SK-N-SH treated with all-trans-retinoic acid at 6 μM for 48 hours (cell line): ENCODE measurements around the gene ARL8A.

Experiments used
- ATAC-seq: fragments of 200-7000 bp; cut with Tn5 transposase; 3 replicates; pipeline ENCODE4 v1.9.1; 2020; ENCODE audit warnings: mild to moderate bottlenecking, moderate library complexity
- ARNTL ChIP-seq: fragments of 450-650 bp; formaldehyde crosslinking; IDR thresholded peaks from 2 replicates; pipeline ENCODE4 v1.5.0; 2020; ENCODE audit warnings: low read depth, mild to moderate bottlenecking, moderate library complexity, borderline replicate concordance
- BACH2 ChIP-seq: fragments of 250-450 bp; sonication (Bioruptor Pico); IDR thresholded peaks from 2 replicates; pipeline ENCODE4 v1.9.0; 2021; ENCODE audit warnings: mild to moderate bottlenecking, borderline replicate concordance
- CSDC2 ChIP-seq: fragments of 250-450 bp; sonication (Bioruptor Pico); IDR thresholded peaks from 2 replicates; pipeline ENCODE4 v1.5.0; 2020; ENCODE audit warnings: mild to moderate bottlenecking, moderate library complexity
- ESRRG ChIP-seq: fragments of 250-450 bp; sonication (Bioruptor Pico); IDR thresholded peaks from 2 replicates; pipeline ENCODE4 v1.6.1; 2021; ENCODE audit warnings: mild to moderate bottlenecking
- GLIS3 ChIP-seq: fragments of 250-450 bp; sonication (Bioruptor Pico); IDR thresholded peaks from 2 replicates; pipeline ENCODE4 v1.5.0; 2020; ENCODE audit warnings: mild to moderate bottlenecking, moderate library complexity
- ISL1 ChIP-seq: fragments of 250-450 bp; sonication (Bioruptor Pico); IDR thresholded peaks from 2 replicates; pipeline ENCODE4 v2.1.2; 2022; ENCODE audit warnings: mild to moderate bottlenecking, moderate library complexity
- OSR1 ChIP-seq: fragments of 250-450 bp; sonication (Bioruptor Pico); IDR thresholded peaks from 2 replicates; pipeline ENCODE4 v1.8.0; 2022; ENCODE audit warnings: moderate library complexity, mild to moderate bottlenecking, inconsistent platforms
- PPARA ChIP-seq: fragments of 250-450 bp; sonication (Bioruptor Pico); IDR thresholded peaks from 2 replicates; pipeline ENCODE4 v1.5.0; 2020; ENCODE audit warnings: mild to moderate bottlenecking, borderline replicate concordance
- RARB ChIP-seq: fragments of 250-450 bp; sonication (Bioruptor Pico); IDR thresholded peaks from 2 replicates; pipeline ENCODE4 v1.8.0; 2021; ENCODE audit warnings: mild to moderate bottlenecking, moderate library complexity
- SNAI2 ChIP-seq: fragments of 250-450 bp; sonication (Bioruptor Pico); IDR thresholded peaks from 2 replicates; pipeline ENCODE4 v1.5.0; 2020; ENCODE audit warnings: mild to moderate bottlenecking, moderate library complexity
- TCF4 ChIP-seq: fragments of 250-450 bp; sonication (Bioruptor Pico); IDR thresholded peaks from 2 replicates; pipeline ENCODE4 v1.8.0; 2021; ENCODE audit warnings: mild to moderate bottlenecking, moderate library complexity, borderline replicate concordance
- TOX ChIP-seq: fragments of 250-450 bp; sonication (Bioruptor Pico); IDR thresholded peaks from 2 replicates; pipeline ENCODE4 v1.8.0; 2021; ENCODE audit warnings: mild to moderate bottlenecking, moderate library complexity, borderline replicate concordance
- ZC3H10 ChIP-seq: fragments of 250-450 bp; sonication (Bioruptor Pico); IDR thresholded peaks from 2 replicates; pipeline ENCODE4 v1.5.1; 2021; ENCODE audit warnings: mild to moderate bottlenecking, moderate library complexity
- ZFP3 ChIP-seq: fragments of 250-450 bp; sonication (Bioruptor Pico); IDR thresholded peaks from 2 replicates; pipeline ENCODE4 v1.5.0; 2020; ENCODE audit warnings: mild to moderate bottlenecking, moderate library complexity
- ZFP30 ChIP-seq: fragments of 450-650 bp; formaldehyde crosslinking; IDR thresholded peaks from 2 replicates; pipeline ENCODE4 v1.5.0; 2022; ENCODE audit warnings: mild to moderate bottlenecking, moderate library complexity
- ZNF565 ChIP-seq: fragments of 450-650 bp; formaldehyde crosslinking; conservative IDR thresholded peaks from 2 replicates; pipeline ENCODE4 v1.5.0; 2020; ENCODE audit warnings: low read depth, mild to moderate bottlenecking, moderate library complexity
- ZNF70 ChIP-seq: fragments of 450-650 bp; formaldehyde crosslinking; IDR thresholded peaks from 2 replicates; pipeline ENCODE4 v1.5.0; 2020; ENCODE audit warnings: mild to moderate bottlenecking, moderate library complexity
- ZNF8 ChIP-seq: fragments of 450-650 bp; formaldehyde crosslinking; IDR thresholded peaks from 2 replicates; pipeline ENCODE4 v1.5.0; 2020; ENCODE audit warnings: mild to moderate bottlenecking, moderate library complexity
- TF ChIP-seq, protein P1 (sequence below): fragments of 250-450 bp; sonication (Bioruptor Pico); IDR thresholded peaks from 2 replicates; pipeline ENCODE4 v1.5.0; 2020; ENCODE audit warnings: mild to moderate bottlenecking, moderate library complexity
- TF ChIP-seq, protein P2 (sequence below): fragments of 250-450 bp; sonication (Bioruptor Pico); IDR thresholded peaks from 2 replicates; pipeline ENCODE4 v1.8.0; 2021; ENCODE audit warnings: low read depth, mild to moderate bottlenecking, moderate library complexity, borderline replicate concordance
- TF ChIP-seq, protein P3 (sequence below): fragments of 250-450 bp; sonication (Bioruptor Pico); IDR thresholded peaks from 2 replicates; pipeline ENCODE4 v1.5.1; 2021; ENCODE audit warnings: mild to moderate bottlenecking, moderate library complexity
- TF ChIP-seq, protein P4 (sequence below): fragments of 250-450 bp; sonication (Bioruptor Pico); IDR thresholded peaks from 2 replicates; pipeline ENCODE4 v1.8.0; 2020; ENCODE audit warnings: mild to moderate bottlenecking, moderate library complexity, borderline replicate concordance

ARL8A gene

DNA sequence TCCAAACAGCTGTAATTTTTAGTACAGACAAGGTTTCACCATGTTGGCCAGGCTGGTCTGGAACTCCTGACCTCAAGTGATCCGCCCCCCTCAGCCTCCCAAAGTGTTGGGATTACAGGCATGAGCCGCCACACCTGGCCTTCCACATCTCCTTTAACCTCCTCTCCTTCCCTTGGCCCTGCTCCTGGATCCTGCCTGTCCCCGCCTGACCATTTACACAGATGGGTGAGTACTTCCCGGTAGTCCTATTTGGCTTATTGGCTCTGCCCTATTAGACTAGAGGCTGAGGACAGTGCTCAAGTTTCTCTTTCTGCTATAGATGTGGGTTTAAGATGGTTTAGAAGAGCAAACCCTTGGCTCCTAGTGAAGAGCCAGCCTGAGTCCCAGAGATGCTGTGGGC lies 8.7 kb upstream of the ARL8A start:
- TF ChIP-seq ZC3H10 (CRISPR knock-in tag) (no peak), OSR1 (CRISPR knock-in tag) (no peak), TCF4 (CRISPR knock-in tag) (no peak), PPARA (no peak), ISL1 (CRISPR knock-in tag) (no peak), ARNTL (no peak), ZNF565 (CRISPR knock-in tag) (no peak), GLIS3 (CRISPR knock-in tag) (no peak), TOX (CRISPR knock-in tag) (no peak)
- TF ChIP-seq, protein P1, sequence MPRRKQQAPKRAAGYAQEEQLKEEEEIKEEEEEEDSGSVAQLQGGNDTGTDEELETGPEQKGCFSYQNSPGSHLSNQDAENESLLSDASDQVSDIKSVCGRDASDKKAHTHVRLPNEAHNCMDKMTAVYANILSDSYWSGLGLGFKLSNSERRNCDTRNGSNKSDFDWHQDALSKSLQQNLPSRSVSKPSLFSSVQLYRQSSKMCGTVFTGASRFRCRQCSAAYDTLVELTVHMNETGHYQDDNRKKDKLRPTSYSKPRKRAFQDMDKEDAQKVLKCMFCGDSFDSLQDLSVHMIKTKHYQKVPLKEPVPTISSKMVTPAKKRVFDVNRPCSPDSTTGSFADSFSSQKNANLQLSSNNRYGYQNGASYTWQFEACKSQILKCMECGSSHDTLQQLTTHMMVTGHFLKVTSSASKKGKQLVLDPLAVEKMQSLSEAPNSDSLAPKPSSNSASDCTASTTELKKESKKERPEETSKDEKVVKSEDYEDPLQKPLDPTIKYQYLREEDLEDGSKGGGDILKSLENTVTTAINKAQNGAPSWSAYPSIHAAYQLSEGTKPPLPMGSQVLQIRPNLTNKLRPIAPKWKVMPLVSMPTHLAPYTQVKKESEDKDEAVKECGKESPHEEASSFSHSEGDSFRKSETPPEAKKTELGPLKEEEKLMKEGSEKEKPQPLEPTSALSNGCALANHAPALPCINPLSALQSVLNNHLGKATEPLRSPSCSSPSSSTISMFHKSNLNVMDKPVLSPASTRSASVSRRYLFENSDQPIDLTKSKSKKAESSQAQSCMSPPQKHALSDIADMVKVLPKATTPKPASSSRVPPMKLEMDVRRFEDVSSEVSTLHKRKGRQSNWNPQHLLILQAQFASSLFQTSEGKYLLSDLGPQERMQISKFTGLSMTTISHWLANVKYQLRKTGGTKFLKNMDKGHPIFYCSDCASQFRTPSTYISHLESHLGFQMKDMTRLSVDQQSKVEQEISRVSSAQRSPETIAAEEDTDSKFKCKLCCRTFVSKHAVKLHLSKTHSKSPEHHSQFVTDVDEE, result no peak
- ATAC-seq, result no peak

DNA sequence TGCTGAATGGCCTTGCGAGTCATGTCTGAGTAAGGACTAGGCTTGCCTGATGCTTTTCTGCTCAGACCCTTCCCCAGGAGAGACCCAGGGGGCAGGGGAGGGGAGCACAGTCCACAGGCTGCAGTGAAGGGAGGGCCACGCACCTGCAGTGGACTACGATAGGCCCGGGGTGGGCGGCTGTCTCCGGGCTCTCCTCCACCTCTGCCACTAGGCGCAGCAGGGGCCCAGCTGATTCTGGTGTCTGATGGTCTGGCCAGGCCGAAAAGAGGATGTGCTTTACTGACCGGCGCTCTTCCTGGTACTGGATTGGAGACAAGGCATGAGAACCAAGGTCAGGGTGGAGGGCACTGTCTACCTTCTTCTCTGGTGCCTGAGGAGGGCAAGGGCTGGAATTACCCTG lies 7.9 kb upstream of the ARL8A start:
- TF ChIP-seq TOX (CRISPR knock-in tag), result no peak
- no peak for TF ChIP-seq BACH2 (CRISPR knock-in tag)
- TF ChIP-seq, protein P2, sequence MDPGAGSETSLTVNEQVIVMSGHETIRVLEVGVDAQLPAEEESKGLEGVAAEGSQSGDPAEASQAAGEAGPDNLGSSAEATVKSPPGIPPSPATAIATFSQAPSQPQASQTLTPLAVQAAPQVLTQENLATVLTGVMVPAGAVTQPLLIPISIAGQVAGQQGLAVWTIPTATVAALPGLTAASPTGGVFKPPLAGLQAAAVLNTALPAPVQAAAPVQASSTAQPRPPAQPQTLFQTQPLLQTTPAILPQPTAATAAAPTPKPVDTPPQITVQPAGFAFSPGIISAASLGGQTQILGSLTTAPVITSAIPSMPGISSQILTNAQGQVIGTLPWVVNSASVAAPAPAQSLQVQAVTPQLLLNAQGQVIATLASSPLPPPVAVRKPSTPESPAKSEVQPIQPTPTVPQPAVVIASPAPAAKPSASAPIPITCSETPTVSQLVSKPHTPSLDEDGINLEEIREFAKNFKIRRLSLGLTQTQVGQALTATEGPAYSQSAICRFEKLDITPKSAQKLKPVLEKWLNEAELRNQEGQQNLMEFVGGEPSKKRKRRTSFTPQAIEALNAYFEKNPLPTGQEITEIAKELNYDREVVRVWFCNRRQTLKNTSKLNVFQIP (CRISPR knock-in tag), result no peak
- TF ChIP-seq RARB, result no peak
- no peak for TF ChIP-seq ESRRG
- TF ChIP-seq PPARA, result no peak
- TF ChIP-seq ISL1 (CRISPR knock-in tag), result no peak
- TF ChIP-seq, protein P3, sequence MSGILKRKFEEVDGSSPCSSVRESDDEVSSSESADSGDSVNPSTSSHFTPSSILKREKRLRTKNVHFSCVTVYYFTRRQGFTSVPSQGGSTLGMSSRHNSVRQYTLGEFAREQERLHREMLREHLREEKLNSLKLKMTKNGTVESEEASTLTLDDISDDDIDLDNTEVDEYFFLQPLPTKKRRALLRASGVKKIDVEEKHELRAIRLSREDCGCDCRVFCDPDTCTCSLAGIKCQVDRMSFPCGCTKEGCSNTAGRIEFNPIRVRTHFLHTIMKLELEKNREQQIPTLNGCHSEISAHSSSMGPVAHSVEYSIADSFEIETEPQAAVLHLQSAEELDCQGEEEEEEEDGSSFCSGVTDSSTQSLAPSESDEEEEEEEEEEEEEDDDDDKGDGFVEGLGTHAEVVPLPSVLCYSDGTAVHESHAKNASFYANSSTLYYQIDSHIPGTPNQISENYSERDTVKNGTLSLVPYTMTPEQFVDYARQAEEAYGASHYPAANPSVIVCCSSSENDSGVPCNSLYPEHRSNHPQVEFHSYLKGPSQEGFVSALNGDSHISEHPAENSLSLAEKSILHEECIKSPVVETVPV, result no peak
- no peak for TF ChIP-seq GLIS3 (CRISPR knock-in tag)
- TF ChIP-seq ZC3H10 (CRISPR knock-in tag), result no peak
- TF ChIP-seq ZNF8 (CRISPR knock-in tag), result no peak
- ATAC-seq, result no peak

DNA sequence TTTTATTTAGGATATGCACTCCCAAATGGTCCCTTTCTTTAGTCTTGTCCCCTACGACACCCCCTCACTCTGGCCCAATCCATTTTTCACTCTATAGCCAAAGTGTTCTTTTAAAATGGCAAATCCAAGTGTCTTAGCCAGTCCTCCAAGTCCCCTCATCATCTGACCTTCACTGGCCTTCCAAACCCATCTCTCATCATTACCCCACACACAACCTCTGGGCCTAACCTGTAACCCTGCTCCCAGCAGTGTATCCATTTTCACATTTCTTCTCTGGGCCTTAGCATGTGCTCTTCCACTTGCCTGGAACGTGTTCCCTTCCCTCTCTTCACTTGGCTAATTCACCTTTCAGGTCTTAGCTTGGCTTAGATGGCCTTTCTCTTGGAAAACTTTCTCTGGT lies 6.5 kb upstream of the ARL8A start:
- TF ChIP-seq, protein P2 (CRISPR knock-in tag), result no peak
- TF ChIP-seq RARB (no peak), ZFP3 (CRISPR knock-in tag) (no peak), ZNF70 (CRISPR knock-in tag) (no peak), ZNF565 (CRISPR knock-in tag) (no peak), CSDC2 (CRISPR knock-in tag) (no peak), PPARA (no peak), TCF4 (CRISPR knock-in tag) (no peak)
- TF ChIP-seq, protein P3, result no peak
- no peak for ATAC-seq

DNA sequence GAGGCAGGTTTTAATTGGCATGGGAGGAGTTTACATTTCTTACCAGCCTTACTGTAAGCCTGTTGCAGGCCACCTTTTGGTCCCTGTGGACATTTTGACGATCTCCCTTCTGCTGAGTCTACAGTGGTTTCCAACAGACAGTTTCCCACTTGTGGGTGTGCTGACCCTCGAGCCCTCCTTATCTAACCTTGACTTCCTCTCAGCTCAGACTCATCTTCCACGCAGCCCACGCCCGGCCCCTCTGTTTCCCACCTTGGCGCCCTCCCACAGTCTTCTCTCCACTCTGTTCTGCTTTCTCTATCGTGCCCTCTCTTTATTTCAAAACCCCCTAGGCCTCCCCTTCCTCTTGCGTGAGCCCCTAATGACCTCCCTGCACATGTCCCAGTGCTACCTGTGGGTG lies 6.1 kb upstream of the ARL8A start:
- TF ChIP-seq SNAI2 (CRISPR knock-in tag) (no peak), RARB (no peak), GLIS3 (CRISPR knock-in tag) (no peak), ZC3H10 (CRISPR knock-in tag) (no peak), ZFP30 (CRISPR knock-in tag) (no peak), ZNF8 (CRISPR knock-in tag) (no peak), TCF4 (CRISPR knock-in tag) (no peak), PPARA (no peak), ARNTL (no peak), ZFP3 (CRISPR knock-in tag) (no peak), ESRRG (no peak)
- TF ChIP-seq, protein P3, result no peak
- TF ChIP-seq, protein P4, sequence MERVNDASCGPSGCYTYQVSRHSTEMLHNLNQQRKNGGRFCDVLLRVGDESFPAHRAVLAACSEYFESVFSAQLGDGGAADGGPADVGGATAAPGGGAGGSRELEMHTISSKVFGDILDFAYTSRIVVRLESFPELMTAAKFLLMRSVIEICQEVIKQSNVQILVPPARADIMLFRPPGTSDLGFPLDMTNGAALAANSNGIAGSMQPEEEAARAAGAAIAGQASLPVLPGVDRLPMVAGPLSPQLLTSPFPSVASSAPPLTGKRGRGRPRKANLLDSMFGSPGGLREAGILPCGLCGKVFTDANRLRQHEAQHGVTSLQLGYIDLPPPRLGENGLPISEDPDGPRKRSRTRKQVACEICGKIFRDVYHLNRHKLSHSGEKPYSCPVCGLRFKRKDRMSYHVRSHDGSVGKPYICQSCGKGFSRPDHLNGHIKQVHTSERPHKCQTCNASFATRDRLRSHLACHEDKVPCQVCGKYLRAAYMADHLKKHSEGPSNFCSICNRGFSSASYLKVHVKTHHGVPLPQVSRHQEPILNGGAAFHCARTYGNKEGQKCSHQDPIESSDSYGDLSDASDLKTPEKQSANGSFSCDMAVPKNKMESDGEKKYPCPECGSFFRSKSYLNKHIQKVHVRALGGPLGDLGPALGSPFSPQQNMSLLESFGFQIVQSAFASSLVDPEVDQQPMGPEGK (CRISPR knock-in tag), result no peak
- TF ChIP-seq, all 23 proteins: peak for 0
- no peak for ATAC-seq
